ENCODE data around the gene TRABD2A. TPM values are rescaled to one million over a fixed set of nuclear protein-coding genes. Genes with fewer than 3 reads are reported as not detected.

Gene TRABD2A
- total RNA-seq, 5 donors from 2014 or later (not counting 1 experiment from before 2014, with no cell fraction given): 77.3 to 219 (median 106) TPM

GRCh38 chr2:84849271-84849952 is 31.5 kb downstream of the TRABD2A start:
- H3K36me3 ChIP-seq (ENCODE audit: control insufficient read depth in 2 of 2, extremely low read depth in 1 of 2, insufficient read depth in 1 of 2, low read length in 1 of 2): peaks cover 2 to 9% of the 10 kb centered on the region in 2 donors
- DNase-seq: peak in 25 of 35 experiments; percentile 18 to 61 (median 37)
- peaks cover 0 to 3% of the 10 kb centered on the region in 2 experiments for H3K27me3 ChIP-seq (replicated peaks in 1 of 2; ENCODE audit: control insufficient read depth in 2 of 2, extremely low read depth in 1 of 2, insufficient read depth in 2 of 2, low read length in 1 of 2)
- H3K4me1 ChIP-seq (ENCODE audit: control insufficient read depth in 1 of 2, extremely low read depth in 1 of 2, insufficient read depth in 2 of 2, low read length in 2 of 2): peaks cover 68 to 91% of the 10 kb centered on the region in 2 experiments
- H3K4me1 Mint-ChIP-seq: peaks cover 93 to 94% (median 94%) of the 10 kb centered on the region in 3 donors
- 20% methylated on average over 4 of the region's 8 CpGs for WGBS (ENCODE audit: insufficient coverage)
- H3K9me3 ChIP-seq: no peaks in the 10 kb centered on the region
- H3K27ac Mint-ChIP-seq: peak overlapping the region; percentile 97 to 99
- peaks cover 34% of the 10 kb centered on the region for H3K36me3 Mint-ChIP-seq
- ChIA-PET POLR2A (interaction anchor here (0.7 to 1.1 kb wide), 4 partner anchors 9 to 13 kb away, joined by 3 to 6 read pairs (median 4); no protein-coding TSS in a partner anchor), CTCF (interaction anchor here (0.5 to 1.3 kb wide), 9 partner anchors 9 to 314 kb away, joined by 3 to 6 read pairs (median 4); partner anchors contain the start of gene TRABD2A (in 1 of the 2))
- H3K4me3 Mint-ChIP-seq: peak overlapping the region; percentile 66 to 74 (median 73)
- peak overlapping the region; percentile 94 for H3K27ac ChIP-seq (ENCODE audit: low read length)
- peak in 3 of 4 experiments; percentile 47 to 55 (median 52) for ATAC-seq (replicated peaks in 1 of 4)
- peaks cover 6 to 10% (median 7%) of the 10 kb centered on the region in 3 donors for H3K9me3 Mint-ChIP-seq
- no peaks in the 10 kb centered on the region for H3K27me3 Mint-ChIP-seq
- H3K4me3 ChIP-seq (ENCODE audit: control insufficient read depth in 1 of 2, extremely low read depth in 1 of 2, low read length in 1 of 2): peak overlapping the region; percentile 26 to 53

- POLR2A ChIA-PET: interaction anchor here (0.5 to 0.8 kb wide), 3 partner anchors 10 to 72 kb away, joined by 3 read pairs; no protein-coding TSS in a partner anchor
- H3K4me3 ChIP-seq (ENCODE audit: control insufficient read depth in 1 of 2, extremely low read depth in 1 of 2, low read length in 1 of 2): peak overlapping the region in 1 of 2 donors; percentile 45
- WGBS (ENCODE audit: insufficient coverage): 61% methylated on average over 3 of the region's 5 CpGs
- Mint-ChIP-seq H3K27me3 (no peaks in the 10 kb centered on the region), H3K4me1 (peaks cover 92 to 98% (median 98%) of the 10 kb centered on the region in 3 donors), H3K36me3 (peaks cover 25% of the 10 kb centered on the region), H3K9me3 (peaks cover 0 to 4% (median 3%) of the 10 kb centered on the region in 3 donors), H3K4me3 (peak overlapping the region; percentile 42 to 74 (median 62)), H3K27ac (peak overlapping the region; percentile 97 to 99)
- H3K27me3 ChIP-seq (replicated peaks in 1 of 2; ENCODE audit: control insufficient read depth in 2 of 2, extremely low read depth in 1 of 2, insufficient read depth in 2 of 2, low read length in 1 of 2): peaks cover 0 to 3% of the 10 kb centered on the region in 2 experiments
- ATAC-seq (replicated peaks in 1 of 4) (no peak), DNase-seq (peak in 1 of 35 experiments; percentile 13)
- H3K9me3 ChIP-seq: no peaks in the 10 kb centered on the region
- peak overlapping the region; percentile 94 for H3K27ac ChIP-seq (ENCODE audit: low read length)
- peaks cover 1 to 5% of the 10 kb centered on the region in 2 donors for H3K36me3 ChIP-seq (ENCODE audit: control insufficient read depth in 2 of 2, extremely low read depth in 1 of 2, insufficient read depth in 1 of 2, low read length in 1 of 2)
- CTCF ChIA-PET: interaction anchor here (0.5 to 2.1 kb wide), 3 partner anchors 17 to 129 kb away, joined by 3 to 10 read pairs (median 4); no protein-coding TSS in a partner anchor
- peaks cover 81 to 96% of the 10 kb centered on the region in 2 experiments for H3K4me1 ChIP-seq (ENCODE audit: control insufficient read depth in 1 of 2, extremely low read depth in 1 of 2, insufficient read depth in 2 of 2, low read length in 2 of 2)
Observed at GRCh38 chr2:84847326-84848050, 33.4 kb downstream of the TRABD2A start.

DNA sequence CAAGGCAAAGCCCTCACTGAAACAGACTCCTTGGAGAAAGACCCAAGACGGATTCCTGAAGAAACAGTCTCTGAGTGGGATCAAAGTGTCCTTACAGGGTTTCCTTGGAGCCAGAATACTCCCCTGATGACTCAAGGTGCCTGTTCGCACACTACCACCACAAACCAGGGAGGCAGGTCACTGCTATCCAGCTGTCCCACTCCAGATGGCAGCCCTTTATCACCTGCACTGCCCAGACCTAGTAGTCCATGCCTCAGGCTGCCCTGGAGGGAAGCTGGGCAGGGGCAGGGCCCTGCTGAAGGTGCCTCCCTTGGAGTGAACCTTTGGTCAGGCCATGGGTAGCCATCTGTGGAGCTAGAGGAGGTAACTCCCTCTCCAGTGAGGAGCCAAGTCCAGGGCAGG is 34.1 kb downstream of the TRABD2A start:
- H3K36me3 ChIP-seq (ENCODE audit: control insufficient read depth in 2 of 2, extremely low read depth in 1 of 2, insufficient read depth in 1 of 2, low read length in 1 of 2): peaks cover 0 to 2% of the 10 kb centered on the region in 2 donors
- peaks cover 0 to 4% (median 3%) of the 10 kb centered on the region in 3 donors for H3K9me3 Mint-ChIP-seq
- H3K27me3 ChIP-seq (replicated peaks in 1 of 2; ENCODE audit: control insufficient read depth in 2 of 2, extremely low read depth in 1 of 2, insufficient read depth in 2 of 2, low read length in 1 of 2): no peaks in the 10 kb centered on the region
- H3K27me3 Mint-ChIP-seq: no peaks in the 10 kb centered on the region
- ATAC-seq (replicated peaks in 1 of 4): no peak
- peaks cover 20% of the 10 kb centered on the region for H3K36me3 Mint-ChIP-seq
- peak overlapping the region; percentile 94 for H3K27ac ChIP-seq (ENCODE audit: low read length)
- POLR2A ChIA-PET: interaction anchor here in 1 of 2 donors (0.5 to 1.4 kb wide), 4 partner anchors 11 to 93 kb away, joined by 3 to 4 read pairs (median 3); no protein-coding TSS in a partner anchor
- peak overlapping the region in 1 of 2 donors; percentile 45 for H3K4me3 ChIP-seq (ENCODE audit: control insufficient read depth in 1 of 2, extremely low read depth in 1 of 2, low read length in 1 of 2)
- CTCF ChIA-PET: interaction anchor here in 1 of 2 donors (0.9 to 2.1 kb wide), 5 partner anchors 16 to 64 kb away, joined by 5 to 12 read pairs (median 6); no protein-coding TSS in a partner anchor
- no peak for DNase-seq
- H3K4me1 ChIP-seq (ENCODE audit: control insufficient read depth in 1 of 2, extremely low read depth in 1 of 2, insufficient read depth in 2 of 2, low read length in 2 of 2): peaks cover 84 to 96% of the 10 kb centered on the region in 2 experiments
- H3K4me3 Mint-ChIP-seq: peak overlapping the region; percentile 46 to 74 (median 62)
- 51% methylated on average over 2 of the region's 2 CpGs for WGBS (ENCODE audit: insufficient coverage)
- peaks cover 91 to 98% (median 97%) of the 10 kb centered on the region in 3 donors for H3K4me1 Mint-ChIP-seq
- no peaks in the 10 kb centered on the region for H3K9me3 ChIP-seq
- H3K27ac Mint-ChIP-seq: peak overlapping the region; percentile 97 to 99

DNA sequence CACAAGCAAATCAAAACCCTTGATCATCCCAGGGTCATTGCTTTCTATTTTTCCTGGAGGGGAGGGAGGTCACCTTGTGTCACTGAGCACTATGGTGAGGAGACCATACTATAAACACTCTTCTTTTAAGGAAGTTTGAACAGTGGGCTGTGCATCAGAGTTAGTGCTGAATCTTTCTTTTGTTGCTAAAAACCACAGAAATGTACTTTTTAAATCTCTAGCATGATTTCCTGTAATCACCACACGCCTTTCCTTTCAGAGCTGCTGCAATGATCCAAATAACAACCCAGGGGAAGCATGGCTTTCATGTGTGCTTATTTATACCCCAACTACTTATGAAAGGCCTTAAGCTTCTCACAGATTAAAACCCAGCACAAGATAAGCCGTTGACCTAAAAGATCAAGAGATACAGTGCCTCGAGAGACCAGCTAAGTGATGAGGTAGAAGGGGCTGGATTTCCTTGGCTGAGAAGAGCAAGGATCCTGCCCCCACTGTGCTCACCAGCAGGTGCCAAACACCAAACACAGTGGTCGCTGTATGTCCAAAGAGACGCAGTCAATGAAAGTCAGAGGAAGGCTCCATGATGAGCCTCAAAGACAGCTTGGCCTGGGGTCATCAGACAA is 34.7 kb downstream of the TRABD2A start:
- H3K9me3 Mint-ChIP-seq: peaks cover 0 to 4% (median 3%) of the 10 kb centered on the region in 3 donors
- peak in 32 of 35 experiments; percentile 7 to 81 (median 52) for DNase-seq
- H3K27ac Mint-ChIP-seq: peak overlapping the region; percentile 97 to 99
- Histone ChIP-seq H3K36me3 (ENCODE audit: control insufficient read depth in 2 of 2, extremely low read depth in 1 of 2, insufficient read depth in 1 of 2, low read length in 1 of 2) (peaks cover 0 to 5% of the 10 kb centered on the region in 2 donors), H3K4me1 (ENCODE audit: control insufficient read depth in 1 of 2, extremely low read depth in 1 of 2, insufficient read depth in 2 of 2, low read length in 2 of 2) (peaks cover 87 to 98% of the 10 kb centered on the region in 2 experiments), H3K4me3 (ENCODE audit: control insufficient read depth in 1 of 2, extremely low read depth in 1 of 2, low read length in 1 of 2) (peak overlapping the region in 1 of 2 donors; percentile 45), H3K27me3 (replicated peaks in 1 of 2; ENCODE audit: control insufficient read depth in 2 of 2, extremely low read depth in 1 of 2, insufficient read depth in 2 of 2, low read length in 1 of 2) (no peaks in the 10 kb centered on the region), H3K27ac (ENCODE audit: low read length) (peak overlapping the region; percentile 94), H3K9me3 (no peaks in the 10 kb centered on the region)
- peaks cover 91 to 98% (median 97%) of the 10 kb centered on the region in 3 donors for H3K4me1 Mint-ChIP-seq
- H3K4me3 Mint-ChIP-seq: peak overlapping the region; percentile 46 to 74 (median 62)
- H3K27me3 Mint-ChIP-seq: no peaks in the 10 kb centered on the region
- CTCF ChIA-PET: interaction anchor here in 1 of 2 donors (0.9 to 2.1 kb wide), 5 partner anchors 16 to 64 kb away, joined by 5 to 12 read pairs (median 6); no protein-coding TSS in a partner anchor
- WGBS (ENCODE audit: insufficient coverage): 0% methylated on average over 1 of the region's 5 CpGs
- H3K36me3 Mint-ChIP-seq: peaks cover 20% of the 10 kb centered on the region
- ATAC-seq (replicated peaks in 1 of 4): peak; percentile 75 to 83 (median 79)
- POLR2A ChIA-PET: interaction anchor here in 1 of 2 donors (0.5 to 1.4 kb wide), 3 partner anchors 12 to 94 kb away, joined by 3 to 4 read pairs (median 3); no protein-coding TSS in a partner anchor

- DNase-seq: peak in 1 of 35 experiments; percentile 13
- Histone ChIP-seq H3K27me3 (replicated peaks in 1 of 2; ENCODE audit: control insufficient read depth in 2 of 2, extremely low read depth in 1 of 2, insufficient read depth in 2 of 2, low read length in 1 of 2) (no peaks in the 10 kb centered on the region), H3K9me3 (no peaks in the 10 kb centered on the region), H3K36me3 (ENCODE audit: control insufficient read depth in 2 of 2, extremely low read depth in 1 of 2, insufficient read depth in 1 of 2, low read length in 1 of 2) (peaks cover 0 to 13% of the 10 kb centered on the region in 2 donors), H3K27ac (ENCODE audit: low read length) (peak overlapping the region; percentile 94), H3K4me3 (ENCODE audit: control insufficient read depth in 1 of 2, extremely low read depth in 1 of 2, low read length in 1 of 2) (no peak overlapping the region), H3K4me1 (ENCODE audit: control insufficient read depth in 1 of 2, extremely low read depth in 1 of 2, insufficient read depth in 2 of 2, low read length in 2 of 2) (peaks cover 95 to 96% of the 10 kb centered on the region in 2 experiments)
- ChIA-PET POLR2A (interaction anchor here in 1 of 2 donors (0.6 kb wide), 1 partner anchor 194 kb away, joined by 4 read pairs; no protein-coding TSS in a partner anchor), CTCF (no interaction called here)
- WGBS (ENCODE audit: insufficient coverage): no CpG with 5 or more reads among the region's 8 CpGs
- peak overlapping the region; percentile 97 to 99 for H3K27ac Mint-ChIP-seq
- H3K36me3 Mint-ChIP-seq: peaks cover 28% of the 10 kb centered on the region
- no peaks in the 10 kb centered on the region for H3K27me3 Mint-ChIP-seq
- H3K9me3 Mint-ChIP-seq: peaks cover 0 to 4% (median 3%) of the 10 kb centered on the region in 3 donors
- no peak for ATAC-seq (replicated peaks in 1 of 4)
- peak overlapping the region; percentile 3 to 74 (median 10) for H3K4me3 Mint-ChIP-seq
- peaks cover 91 to 98% (median 97%) of the 10 kb centered on the region in 3 donors for H3K4me1 Mint-ChIP-seq
Observed at GRCh38 chr2:84844141-84844540, 36.7 kb downstream of the TRABD2A start.

Measured in T-cell (primary cell).